GM12864 (cell line): ENCODE results near the gene SAMD13.
A peak's percentile ranks its signal among the peaks of the same experiment; 100 is the strongest.

Experiments
- DNase-seq: peaks from one replicate; pipeline ENCODE4 v3.0.0-alpha.2; 2011; ENCODE audit warnings: low read depth
- H3K4me3 ChIP-seq: 2 replicates; pipeline ENCODE4 v1.5.1; 2011; ENCODE audit warnings: mild to moderate bottlenecking, low read depth, low read length, control low read depth
- TF ChIP-seq, protein P1 (sequence below): IDR thresholded peaks from 2 replicates; pipeline ENCODE4 v1.5.1; 2011; ENCODE audit warnings: low read depth, mild to moderate bottlenecking, moderate library complexity, low read length, control low read depth, inconsistent platforms; ENCODE audit errors: missing control alignments

SAMD13 gene, protein sequence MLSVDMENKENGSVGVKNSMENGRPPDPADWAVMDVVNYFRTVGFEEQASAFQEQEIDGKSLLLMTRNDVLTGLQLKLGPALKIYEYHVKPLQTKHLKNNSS

DNA sequence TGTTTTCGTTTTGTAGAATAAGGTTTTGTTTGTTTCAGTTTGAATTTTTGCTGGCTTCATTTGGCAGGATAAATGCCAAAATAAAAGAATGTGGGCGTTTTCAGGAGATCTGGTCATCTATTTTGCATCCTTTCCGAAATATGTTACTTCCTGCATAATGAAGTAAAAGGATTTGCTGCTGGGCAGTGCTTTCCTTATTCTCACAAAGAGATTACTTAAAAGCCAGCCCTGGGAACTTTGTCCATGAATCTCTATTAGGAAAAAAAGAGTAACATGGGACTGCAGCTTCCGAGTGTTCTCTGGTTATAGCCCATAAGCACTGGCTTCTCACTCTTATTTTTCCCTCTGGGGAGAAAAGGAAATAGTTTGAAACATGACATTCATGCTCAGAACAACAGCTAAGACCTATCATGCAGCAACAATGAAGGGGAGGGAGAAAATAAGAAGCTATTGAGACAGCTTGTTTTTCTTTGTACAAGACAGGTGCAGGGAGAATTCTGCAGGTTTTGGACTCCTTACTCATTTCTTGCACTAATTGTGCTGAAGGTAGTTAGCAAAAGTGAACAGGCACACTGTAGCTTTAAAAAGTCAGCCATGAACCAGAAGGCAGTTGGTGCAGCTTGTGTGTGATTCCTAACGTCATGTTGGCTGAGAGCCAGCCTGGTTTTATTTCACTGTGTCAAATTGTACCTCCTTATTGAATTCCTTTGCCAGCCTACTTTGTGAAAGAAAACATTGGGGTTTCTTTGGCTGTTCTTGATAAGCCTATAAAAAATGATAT is at the start of gene SAMD13:
Gene SAMD13, plus strand, starts transcription at position 705 of the 781 bp plus-strand sequence. CDS start 1,527 bp downstream, outside the sequence.
- DNase-seq, result no peak
- TF ChIP-seq, protein P1, sequence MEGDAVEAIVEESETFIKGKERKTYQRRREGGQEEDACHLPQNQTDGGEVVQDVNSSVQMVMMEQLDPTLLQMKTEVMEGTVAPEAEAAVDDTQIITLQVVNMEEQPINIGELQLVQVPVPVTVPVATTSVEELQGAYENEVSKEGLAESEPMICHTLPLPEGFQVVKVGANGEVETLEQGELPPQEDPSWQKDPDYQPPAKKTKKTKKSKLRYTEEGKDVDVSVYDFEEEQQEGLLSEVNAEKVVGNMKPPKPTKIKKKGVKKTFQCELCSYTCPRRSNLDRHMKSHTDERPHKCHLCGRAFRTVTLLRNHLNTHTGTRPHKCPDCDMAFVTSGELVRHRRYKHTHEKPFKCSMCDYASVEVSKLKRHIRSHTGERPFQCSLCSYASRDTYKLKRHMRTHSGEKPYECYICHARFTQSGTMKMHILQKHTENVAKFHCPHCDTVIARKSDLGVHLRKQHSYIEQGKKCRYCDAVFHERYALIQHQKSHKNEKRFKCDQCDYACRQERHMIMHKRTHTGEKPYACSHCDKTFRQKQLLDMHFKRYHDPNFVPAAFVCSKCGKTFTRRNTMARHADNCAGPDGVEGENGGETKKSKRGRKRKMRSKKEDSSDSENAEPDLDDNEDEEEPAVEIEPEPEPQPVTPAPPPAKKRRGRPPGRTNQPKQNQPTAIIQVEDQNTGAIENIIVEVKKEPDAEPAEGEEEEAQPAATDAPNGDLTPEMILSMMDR, result no peak
- peak within 1 kb of the TSS; percentile 3; the same call in 1 of the 2 replicates for H3K4me3 ChIP-seq

DNA sequence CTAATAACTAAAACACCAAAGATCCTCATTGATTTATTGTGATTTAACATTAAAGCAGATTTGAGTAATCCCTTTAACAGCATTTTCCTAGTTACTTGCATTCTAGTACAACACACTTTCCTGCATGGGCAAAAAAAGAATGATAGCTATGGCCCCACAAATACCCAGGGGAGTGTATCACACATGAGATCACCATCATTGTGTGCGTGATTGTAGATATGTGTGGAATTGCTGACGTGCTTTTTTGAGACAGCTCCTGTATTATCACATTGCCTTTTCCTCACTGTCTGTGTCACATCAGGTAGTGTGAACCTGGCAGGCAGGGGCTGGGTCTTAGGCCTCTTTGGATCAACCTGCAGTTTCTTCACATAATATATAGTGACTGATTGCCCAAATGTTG is 48.5 kb upstream of the SAMD13 start:
- no peak overlapping the region for H3K4me3 ChIP-seq
- TF ChIP-seq, protein P1, result no peak
- DNase-seq, result no peak

DNA sequence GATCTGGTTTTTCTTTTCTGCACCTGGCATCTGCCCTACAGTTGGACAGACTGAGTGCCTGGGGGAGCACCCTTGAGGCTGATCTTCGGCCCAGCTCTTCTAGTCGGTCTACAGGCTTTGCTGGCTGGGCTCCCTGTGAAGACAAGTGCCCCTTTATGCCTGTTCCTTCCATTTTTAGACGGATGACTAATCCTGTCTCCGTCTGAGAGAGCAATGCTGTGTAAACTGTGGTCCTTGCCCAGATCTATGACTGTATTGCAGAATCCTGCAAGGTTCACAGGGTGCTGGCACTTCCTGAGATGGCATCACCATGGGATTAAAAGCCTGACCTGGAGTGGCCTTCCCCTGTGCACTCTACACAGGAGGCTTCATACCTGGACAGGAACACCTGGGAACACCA is 47.6 kb upstream of the SAMD13 start:
- H3K4me3 ChIP-seq, result no peak overlapping the region
- TF ChIP-seq, protein P1, result no peak
- DNase-seq, result no peak

DNA sequence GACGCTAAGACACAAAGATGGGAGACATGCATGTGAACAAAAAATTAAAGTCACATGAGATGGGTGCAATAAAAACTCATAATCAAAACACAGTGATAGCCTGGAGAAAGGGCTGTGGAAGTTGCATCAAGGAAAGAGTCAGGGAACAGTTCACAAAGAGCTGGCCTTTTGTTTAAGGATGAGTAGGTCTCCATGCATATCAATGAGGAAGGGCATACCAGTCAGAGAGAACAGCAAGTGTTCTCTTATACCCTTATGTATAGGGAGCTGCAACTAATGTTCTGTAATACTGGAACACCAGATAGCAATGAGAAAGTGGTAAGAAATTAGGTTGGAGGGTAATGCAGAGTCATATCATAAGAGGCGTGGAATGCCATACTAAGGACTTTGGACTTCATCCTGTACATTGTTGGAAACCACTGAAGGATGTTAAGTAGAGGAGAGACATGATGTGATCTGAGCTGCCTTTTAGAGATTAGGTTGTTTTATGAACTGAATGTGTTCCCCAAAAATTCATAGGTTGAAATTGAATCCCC is 46.7 kb upstream of the SAMD13 start:
- TF ChIP-seq, protein P1, result no peak
- no peak overlapping the region for H3K4me3 ChIP-seq
- no peak for DNase-seq

DNA sequence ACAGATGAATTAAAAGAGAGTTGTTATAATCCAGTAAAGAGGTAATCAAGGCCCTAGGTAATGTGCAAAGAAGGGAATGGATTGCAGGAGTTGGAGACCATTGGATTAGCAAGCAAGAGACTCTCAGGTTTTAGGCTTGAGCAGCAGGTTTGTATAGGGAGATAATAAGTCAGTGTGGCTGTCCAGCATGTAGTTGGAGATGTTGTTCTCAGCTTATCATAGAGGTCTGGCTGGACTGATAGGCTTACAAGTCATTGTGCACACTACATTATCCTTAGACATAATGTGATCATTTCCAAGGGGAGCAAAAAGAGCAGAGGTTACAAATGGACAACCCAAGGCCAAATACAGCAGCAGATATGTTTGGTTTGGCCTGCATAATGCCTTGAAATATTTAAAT is 45.9 kb upstream of the SAMD13 start:
- no peak for DNase-seq
- TF ChIP-seq, protein P1, result no peak
- no peak overlapping the region for H3K4me3 ChIP-seq

DNA sequence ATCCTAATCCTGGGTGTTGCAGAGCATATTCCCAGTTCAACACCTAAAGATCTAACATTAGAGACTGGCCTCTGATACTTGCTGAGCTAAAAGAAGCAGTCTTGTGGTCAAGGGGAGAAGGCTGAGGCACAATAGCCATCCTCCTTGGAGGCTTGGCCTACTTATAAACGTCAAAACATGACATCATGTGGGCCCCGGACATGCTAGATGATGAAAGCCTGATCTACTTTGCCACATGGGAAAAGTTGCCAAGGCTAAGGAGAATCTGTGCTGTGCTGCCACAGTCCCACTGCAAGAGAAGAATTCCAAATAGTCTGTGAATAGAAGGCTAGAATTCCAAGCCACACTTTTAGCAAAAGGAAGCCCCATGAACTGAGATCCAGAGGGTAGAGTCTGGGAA is 43.9 kb upstream of the SAMD13 start:
- DNase-seq, result no peak
- TF ChIP-seq, protein P1, result no peak

DNA sequence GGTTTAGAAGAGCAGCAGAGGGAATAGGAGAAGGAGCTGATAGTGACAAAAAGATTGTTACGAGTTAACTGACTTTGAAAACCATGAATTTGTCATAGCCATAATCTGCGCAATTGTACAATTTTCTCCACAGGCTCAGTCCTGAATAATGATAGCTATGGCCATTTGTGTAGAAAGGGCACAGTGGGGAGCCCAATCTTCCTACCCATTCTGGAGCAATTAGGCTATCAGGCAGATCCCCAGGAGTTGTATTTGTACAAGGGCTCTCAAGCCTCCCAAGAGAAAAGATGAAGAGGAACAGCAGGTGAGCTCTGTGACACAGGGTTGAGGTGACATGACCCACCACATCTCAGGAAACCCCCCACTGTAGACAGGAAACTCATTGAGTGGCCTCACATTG is 42.1 kb upstream of the SAMD13 start:
- no peak for DNase-seq
- TF ChIP-seq, protein P1, result no peak
- no peak overlapping the region for H3K4me3 ChIP-seq

More for the DNA sequence above, 43.9 kb upstream of the SAMD13 start:
- no peak overlapping the region for H3K4me3 ChIP-seq
